Superior temporal gyrus (tissue), 1 donor: ENCODE results near the gene CDKN1B.

ENCODE experiments used
- DNase-seq: peaks from one replicate; pipeline ENCODE4 v3.0.0-alpha.2; 2016; ENCODE audit errors: extremely low spot score

The CDKN1B gene

DNA sequence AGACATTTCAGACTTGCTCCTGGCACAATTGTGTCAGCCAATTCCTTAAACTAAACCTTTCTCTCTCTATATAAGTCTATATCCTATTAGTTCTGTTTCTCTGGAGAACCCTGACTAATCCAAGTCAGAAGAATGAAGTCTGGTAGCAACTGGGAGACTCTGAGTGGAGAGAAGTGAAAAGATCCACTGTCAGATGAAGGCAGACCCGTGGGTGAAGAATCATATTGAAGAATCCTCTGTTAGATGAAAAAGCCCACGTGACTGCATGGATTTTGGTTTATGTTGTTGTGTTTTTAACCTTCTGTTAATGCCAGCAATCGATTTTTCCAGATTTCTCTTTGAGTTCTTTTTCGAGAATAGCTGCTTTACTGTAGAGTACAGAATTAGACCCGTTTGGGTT is 38.8 kb downstream of the CDKN1B start:
- peak; percentile 33 for DNase-seq

DNA sequence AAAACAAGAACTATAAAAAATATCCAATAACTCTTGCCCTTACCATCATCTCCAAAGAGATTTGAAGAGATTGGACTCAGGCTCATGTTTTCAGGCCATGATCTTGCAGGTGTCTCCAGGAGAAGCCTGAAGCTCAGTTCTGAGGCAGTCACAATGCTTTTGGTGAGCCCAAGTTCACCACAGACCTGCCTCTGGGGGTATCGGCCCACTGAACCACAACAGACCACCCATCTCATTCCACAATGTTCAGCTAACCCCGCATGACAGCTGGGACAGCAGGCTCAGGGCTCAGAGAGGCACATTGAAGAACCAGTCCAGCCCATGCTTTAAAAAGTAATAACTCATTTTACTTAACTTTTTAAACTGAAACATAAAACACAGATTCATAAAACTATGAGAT is 40.0 kb downstream of the CDKN1B start:
- no peak for DNase-seq

DNA sequence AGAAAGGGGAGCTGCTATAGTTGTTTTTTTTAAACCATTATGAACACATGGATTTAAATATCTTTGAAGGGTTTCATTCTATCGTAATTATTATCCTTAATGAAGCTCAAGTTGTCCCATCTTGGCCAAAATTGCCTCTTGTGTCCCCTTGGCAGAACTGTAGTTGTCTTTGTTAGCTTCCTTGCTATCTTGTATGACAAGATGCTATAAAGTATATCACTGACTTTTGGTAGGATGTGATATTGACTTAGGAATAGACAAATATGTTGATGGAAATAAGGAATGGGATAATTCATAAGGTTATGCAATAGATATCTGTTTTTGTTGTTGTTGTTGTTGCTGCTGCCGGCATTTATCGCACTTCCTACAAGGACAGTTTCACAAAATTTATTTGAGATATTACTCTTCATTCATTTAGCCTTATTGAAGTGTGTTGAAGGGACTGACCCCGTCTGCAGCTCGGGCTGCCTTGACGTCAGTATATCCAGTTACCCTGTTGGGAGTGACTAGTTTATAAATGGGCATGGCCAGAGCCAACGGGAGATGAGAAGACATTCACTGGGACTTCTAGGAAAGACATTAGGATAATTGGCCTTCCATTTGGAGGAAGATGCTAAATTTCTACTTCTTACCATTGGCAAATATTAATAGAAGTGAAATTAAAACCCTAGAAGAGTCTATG is 42.2 kb downstream of the CDKN1B start:
- DNase-seq: no peak

GRCh38 chr12:12764824-12765223 is 47.7 kb downstream of the CDKN1B start:
- DNase-seq: no peak

DNA sequence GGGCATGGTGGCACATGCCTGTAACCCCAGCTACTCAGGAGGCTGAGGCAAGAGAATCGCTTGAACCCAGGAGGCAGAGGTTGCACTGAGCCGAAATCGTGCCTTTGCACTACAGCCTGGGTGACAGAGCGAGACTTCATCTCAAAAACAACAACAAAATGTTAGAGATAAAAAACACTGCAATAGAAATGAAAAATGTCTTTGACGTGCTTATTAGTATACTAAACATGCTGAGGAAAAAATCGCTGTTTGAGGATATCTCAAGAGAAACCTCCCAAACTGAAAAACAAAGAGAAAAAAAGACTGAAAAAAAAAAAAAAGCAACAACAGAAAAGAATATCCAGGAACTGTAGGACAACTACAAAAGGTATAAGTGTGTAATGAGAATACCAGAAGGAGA is 53.1 kb downstream of the CDKN1B start:
- DNase-seq: no peak
